SHP77 (cell line): ENCODE results near the gene TUNAR.

ENCODE experiments used
- DNase-seq, 2 experiments: peaks; one replicate each; lab custom pipeline; 2025; lab: John Stamatoyannopoulos, UW

TUNAR gene

GRCh38 chr14:95872777-95873176 lies 3.9 kb upstream of the TUNAR start:
- DNase-seq, result no peak

DNA sequence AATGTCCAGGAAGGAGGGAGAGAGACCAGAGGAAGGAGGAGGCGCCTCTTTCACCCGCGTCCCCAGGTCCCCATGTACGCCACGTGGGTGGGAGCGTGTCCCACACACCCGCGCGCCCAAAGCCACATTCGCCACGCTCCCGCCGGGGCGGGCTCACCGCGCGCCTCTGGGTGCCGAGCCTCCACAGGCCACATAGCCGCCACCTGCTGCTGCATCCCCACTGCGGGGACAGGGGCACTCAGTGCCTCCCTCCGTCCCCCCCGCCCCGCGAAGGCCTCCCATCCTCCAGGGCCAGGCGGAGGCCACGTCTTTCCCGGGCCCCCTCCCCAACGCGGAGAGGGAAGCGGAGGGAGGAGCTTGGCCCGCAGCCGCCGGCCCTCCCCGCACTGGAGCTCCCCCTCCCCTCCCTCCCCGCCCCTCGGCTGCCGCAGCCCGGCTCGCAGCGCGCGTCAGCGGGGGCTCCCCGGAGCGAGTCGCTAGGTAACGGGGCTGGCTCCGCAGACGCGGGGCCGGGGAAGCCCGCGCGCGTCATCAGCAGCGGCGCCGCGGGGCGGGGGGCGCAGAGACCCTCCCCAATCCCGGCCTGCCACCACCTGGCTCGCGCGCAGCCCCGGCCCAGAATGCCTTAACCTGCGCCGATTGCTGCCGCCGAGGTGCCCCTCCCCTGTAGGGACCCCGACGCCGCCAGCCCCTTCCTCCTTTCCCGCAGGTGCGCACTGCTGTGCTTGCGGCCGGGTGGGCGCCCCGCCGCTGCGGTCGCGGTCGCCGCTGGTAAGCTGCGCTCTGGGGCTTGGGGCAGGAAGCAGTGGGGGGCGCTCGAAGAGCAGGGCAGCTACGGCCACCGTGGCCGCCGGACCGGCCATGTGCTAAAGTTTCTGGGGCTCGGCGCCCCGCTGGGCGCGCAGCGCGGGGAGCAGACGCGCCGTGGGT lies 536 bp upstream of the TUNAR start:
- DNase-seq, result no peak

DNA sequence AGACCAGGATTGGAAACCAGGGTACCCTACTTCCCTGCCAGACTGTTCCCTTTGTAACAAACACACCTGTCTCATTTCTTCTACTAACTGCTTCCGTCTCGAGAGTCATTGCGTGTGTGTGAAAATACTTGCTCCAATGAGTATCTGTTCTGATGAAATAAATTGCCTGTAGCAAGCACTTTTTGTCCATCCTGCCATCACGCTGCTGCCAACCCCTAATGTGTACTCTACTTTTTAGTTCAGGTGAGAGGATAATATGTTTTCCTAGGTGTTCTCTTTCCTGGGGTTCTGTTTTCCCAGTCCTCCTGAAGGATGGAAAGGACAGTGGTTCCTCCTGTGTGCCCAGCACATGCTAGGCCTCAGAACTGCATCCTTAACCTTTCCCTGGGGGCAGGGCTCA lies 1.0 kb downstream of the TUNAR start:
- no peak for DNase-seq

DNA sequence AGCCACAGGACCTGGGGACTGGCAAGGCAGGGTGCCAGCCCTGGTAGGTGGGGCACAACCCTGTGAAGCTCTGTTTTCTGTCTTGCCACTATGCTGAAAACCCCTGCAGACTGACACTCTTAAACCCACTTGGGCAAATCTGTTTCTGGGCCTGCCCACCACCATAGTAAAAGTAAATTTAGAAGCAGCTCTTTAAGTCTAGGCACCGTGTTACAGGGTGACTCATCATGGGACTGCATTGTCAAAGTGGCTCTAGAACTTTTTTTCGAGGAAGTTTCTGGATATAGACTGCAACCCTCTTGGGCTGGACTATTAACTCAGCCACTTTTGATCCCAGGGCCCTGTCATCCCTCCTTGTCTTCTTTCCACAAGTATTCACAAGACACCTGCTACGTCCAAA lies 7.7 kb downstream of the TUNAR start:
- no peak for DNase-seq

- no peak for DNase-seq
Measured at GRCh38 chr14:95885278-95885677, 8.6 kb downstream of the TUNAR start.

- no peak for DNase-seq
Measured at GRCh38 chr14:95885866-95886265, 9.2 kb downstream of the TUNAR start.

DNA sequence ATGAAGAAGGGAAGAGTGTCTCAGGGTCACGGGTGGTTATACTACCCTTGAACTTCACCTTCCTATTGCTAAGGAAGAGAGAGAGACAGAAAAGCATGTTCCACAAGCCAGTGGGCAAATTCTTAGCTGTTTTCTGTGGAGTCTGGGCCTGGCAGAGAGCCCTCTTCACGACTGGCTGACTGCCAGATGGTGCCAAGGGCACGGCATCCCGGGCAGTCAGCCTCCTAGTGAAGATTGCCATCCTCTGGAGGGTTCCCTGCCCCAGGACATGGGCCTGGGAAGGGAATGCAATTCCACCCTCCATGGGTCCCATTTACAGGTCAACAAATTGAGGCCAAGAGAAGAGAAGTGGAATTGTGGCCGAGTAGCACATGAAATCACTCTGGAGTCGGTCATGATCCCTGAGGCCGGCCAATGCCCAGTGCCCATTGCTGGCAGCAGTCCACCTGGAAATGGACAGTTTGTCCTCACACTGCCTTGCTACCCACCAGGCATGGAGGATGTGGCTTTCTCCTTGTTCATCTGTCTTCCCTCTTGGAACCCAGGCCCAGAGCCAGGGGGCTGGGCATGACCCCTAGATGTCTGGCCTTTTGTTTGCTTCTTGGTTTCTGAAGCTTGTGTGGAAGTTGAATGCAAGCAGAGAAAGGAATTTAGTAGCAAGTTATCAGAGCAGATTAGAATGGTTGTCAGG lies 9.9 kb downstream of the TUNAR start:
- no peak for DNase-seq

DNA sequence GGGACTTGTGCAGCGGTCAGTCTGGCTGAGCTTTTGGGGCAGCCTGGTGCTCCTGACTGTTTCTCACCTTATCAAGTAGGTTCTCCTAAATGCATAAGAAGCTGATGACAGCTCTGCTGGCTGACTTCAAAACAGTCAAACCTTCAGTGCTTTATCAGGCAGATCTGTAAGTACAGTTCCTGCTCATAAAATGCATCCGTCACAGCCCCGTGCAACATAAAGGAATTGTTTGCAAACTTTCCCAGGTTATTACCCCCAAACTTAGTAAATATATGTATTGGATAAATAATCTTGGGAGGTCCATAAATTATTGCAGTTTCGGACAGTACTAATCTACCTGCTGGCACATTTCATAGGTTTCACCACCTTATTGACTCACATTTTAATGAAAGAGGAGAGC lies 10.7 kb downstream of the TUNAR start:
- no peak for DNase-seq

- DNase-seq, result no peak
Measured at GRCh38 chr14:95889236-95889979, 12.8 kb downstream of the TUNAR start.

DNA sequence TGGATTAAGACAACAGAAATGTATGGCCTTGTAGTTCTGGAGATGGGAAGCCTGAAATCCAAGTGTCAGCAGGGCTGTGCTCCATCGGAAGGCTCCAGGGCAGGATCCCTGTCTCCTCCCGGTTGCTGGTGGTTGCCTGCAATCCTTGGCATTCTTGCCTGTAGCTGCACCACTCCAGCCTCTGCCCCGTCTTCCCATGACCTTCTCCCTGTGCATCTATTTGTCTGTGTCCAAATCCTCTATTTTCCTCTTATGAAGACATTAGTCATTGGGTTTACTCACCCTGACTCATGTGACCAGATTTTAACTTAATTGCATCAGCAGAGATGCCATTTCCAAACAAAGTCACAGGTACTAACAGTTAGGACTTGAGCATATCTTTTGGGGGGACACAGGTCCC lies 15.1 kb downstream of the TUNAR start:
- DNase-seq, result no peak

- DNase-seq, result no peak
Measured at GRCh38 chr14:95892142-95892541, 15.5 kb downstream of the TUNAR start.

- DNase-seq, result peak in 1 of 2 experiments; percentile 28
Measured at GRCh38 chr14:95895720-95896119, 19.1 kb downstream of the TUNAR start.

- DNase-seq, result no peak
Measured at GRCh38 chr14:95896498-95897135, 20.0 kb downstream of the TUNAR start.

DNA sequence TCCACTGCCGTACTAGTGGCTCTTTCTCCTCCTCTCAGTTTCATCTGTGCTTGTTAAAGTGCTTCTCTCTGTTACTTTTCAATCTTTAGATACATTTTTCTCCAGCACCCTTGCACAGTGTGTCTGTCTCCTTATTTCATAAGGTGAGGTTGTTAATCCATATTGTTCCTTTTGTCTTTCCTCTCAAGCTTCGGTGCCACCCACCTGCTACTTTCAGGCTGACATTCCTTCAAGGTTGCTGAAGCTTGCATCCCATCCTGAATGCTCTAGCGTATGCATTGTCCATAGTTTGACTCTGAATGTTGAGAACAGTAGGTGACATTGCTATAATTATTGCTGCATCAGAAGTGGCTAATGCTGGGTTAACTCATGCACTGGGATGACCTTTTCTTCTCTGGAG lies 20.6 kb downstream of the TUNAR start:
- no peak for DNase-seq

DNA sequence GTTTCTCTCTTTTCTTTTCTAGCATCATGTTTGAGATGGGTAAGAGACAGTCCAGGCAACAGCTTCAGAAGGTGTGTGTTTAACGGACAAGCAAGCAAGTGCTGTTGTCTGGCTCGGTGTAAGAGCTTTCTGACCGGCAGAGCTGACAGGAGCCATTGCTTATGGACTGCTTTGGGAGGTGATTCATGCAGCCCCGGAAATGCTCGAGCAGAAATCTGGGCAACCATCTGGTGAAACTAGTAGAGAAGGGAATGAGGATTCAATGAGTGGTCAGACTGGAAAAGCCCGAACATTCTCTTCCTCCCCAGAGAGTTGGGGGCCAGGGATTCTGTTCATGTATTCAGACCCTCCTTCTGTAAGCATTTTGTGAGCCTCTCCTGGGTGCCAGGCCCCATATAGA lies 24.4 kb downstream of the TUNAR start:
- no peak for DNase-seq

DNA sequence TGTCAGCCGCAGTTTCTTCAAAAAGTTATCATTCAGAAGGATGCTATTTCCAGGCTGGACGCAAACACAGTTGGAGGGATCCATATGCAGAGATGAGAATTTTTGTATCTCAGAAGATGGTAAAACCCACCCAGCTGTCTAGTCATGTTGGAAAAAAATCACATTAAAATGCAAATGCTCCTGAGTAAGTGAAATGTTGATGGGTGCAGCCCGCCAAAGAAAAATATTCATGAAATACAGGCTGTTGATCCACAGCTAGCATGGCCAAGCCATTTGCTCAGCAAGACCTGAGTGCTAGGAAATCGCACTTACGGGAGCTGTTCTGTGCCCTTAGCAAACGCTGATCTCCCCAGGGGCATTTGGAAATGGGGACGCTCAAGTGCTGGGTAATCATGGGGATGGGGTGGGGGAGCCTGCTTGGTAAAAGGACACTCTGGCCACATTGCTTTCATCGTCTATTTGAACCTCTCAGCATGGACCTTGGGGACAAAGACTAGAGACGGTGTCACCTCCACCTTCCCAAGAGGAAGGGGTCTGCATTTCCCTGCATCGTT lies 25.7 kb downstream of the TUNAR start:
- DNase-seq, result no peak

- no peak for DNase-seq
Measured at GRCh38 chr14:95903165-95903564, 26.5 kb downstream of the TUNAR start.

GRCh38 chr14:95903616-95904107 lies 27.0 kb downstream of the TUNAR start:
- no peak for DNase-seq

- DNase-seq, result no peak
Measured at GRCh38 chr14:95906591-95906990, 30.0 kb downstream of the TUNAR start.

GRCh38 chr14:95910628-95911027 lies 34.0 kb downstream of the TUNAR start:
- DNase-seq, result no peak

DNA sequence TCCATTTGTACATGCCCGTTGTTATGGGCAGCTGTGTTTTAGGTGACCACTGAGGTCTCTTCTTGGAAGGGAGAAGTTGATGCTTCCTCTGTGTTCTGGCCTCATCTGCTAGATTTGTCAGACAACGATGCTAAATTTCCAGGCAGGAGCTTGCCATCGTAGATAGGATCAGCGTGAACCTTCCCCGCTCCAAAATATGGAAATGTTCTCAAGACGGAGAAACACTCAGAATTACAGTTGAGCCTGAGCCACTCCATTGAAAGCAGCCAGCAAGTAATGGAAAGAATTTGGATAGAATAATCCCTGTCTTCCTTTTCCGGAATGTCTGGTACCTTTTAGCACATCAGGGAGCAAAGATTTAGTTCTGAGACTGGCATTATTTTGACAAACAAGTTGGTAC lies 34.8 kb downstream of the TUNAR start:
- no peak for DNase-seq

GRCh38 chr14:95915330-95915729 lies 38.7 kb downstream of the TUNAR start:
- DNase-seq, result peak in 1 of 2 experiments; percentile 31
